Cardiac muscle cell (in vitro differentiated cells and primary cell): ENCODE measurements around the gene KRT8. TPM values are rescaled to one million over a fixed set of nuclear protein-coding genes. Genes with fewer than 3 reads are reported as not detected.
A peak's percentile ranks its signal among the peaks of the same experiment; 100 is the strongest.

Experiments
- DNase-seq, 2 donors: peaks; one replicate each; pipeline versions ENCODE4 v3.0.0 to v3.0.0-alpha.2; 2010 to 2017; ENCODE audit warnings: low read depth in 1 of 2, low spot score in 1 of 2
- H3K27ac ChIP-seq: fragments of 200-600 bp; sonication (generic); 2 replicates; pipeline ENCODE4 v1.5.1; 2016
- H3K27me3 ChIP-seq: fragments of 200-600 bp; sonication (generic); 2 replicates; pipeline ENCODE4 v1.6.0; 2016; ENCODE audit warnings: control low read depth
- H3K36me3 ChIP-seq: fragments of 200-600 bp; sonication (generic); 2 replicates; pipeline ENCODE4 v1.5.1; 2016; ENCODE audit warnings: control low read depth
- H3K4me1 ChIP-seq: fragments of 200-600 bp; sonication (generic); 2 replicates; pipeline ENCODE4 v1.8.1; 2017; ENCODE audit warnings: low read depth, mild to moderate bottlenecking, mixed run types
- H3K4me3 ChIP-seq: fragments of 200-600 bp; sonication (generic); 2 replicates; pipeline ENCODE4 v1.5.1; 2016; ENCODE audit warnings: mild to moderate bottlenecking
- H3K9me3 ChIP-seq: fragments of 200-600 bp; sonication (generic); 2 replicates; pipeline ENCODE4 v1.5.1; 2017; ENCODE audit warnings: low read depth, mild to moderate bottlenecking, control low read depth
- polyA plus RNA-seq: library from polyadenylated mRNA; unstranded; fragments of >200 nt; fragmentation: Nextera tagmentation; extraction: Ambion mirVana; gene quantifications from 2 replicates; pipeline ENCODE4 v1.2.1, GENCODE V29; 2016
- total RNA-seq: library from RNA; depleted of rRNA; stranded (reverse); fragments of >200 nt; gene quantifications from 2 replicates; pipeline ENCODE4 v1.2.3, GENCODE V29; 2016
- TF ChIP-seq, protein P1 (sequence below): IDR thresholded peaks from 2 replicates; pipeline ENCODE4 v1.5.1; 2012; ENCODE audit warnings: low read depth, mild to moderate bottlenecking, low read length

The KRT8 gene
- total and polyA plus RNA-seq, 2 experiments from 2014 or later: 480 to 1,480 TPM

- H3K27ac ChIP-seq: peak overlapping the region; percentile 99
Observed at GRCh38 chr12:52945389-52946232, 40.7 kb upstream of the KRT8 start.

DNA sequence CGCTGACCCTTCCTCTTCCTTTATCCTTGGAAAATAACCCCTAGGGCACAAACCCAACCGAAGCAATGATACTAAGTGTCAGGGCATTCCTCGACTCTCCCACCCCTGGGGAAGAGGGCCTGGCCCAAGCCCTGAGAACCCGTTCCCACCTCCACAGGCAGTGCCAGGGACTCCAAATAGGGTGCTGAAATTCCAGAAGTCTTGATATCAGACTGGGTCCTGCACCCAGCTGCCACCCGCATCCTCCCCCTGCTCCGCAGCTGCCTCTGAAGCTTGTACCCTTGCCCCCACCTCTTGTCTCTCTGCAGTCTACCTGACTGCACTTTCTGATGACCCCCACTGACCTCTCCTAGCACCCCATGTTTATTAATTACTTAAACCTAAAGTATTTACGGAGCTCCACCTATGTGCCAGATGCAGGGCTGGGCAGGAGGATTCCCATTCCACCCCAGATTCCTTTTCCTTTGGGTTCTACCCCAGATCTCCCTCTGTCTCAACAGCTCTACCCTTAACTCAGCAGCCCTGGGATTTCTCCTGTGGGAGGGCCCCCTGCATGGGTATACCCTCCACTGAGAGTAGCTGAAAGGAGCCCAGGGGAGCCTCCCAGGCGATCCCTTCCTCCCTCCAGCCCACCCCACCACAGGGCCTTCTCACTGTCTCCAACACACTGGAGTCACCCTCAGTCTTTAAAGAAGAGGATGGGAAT is 40.0 kb upstream of the KRT8 start:
- no peak overlapping the region for H3K4me3 ChIP-seq
- peak overlapping the region; percentile 99 for H3K27ac ChIP-seq
- no peaks in the 10 kb centered on the region for H3K27me3 ChIP-seq
- no peaks in the 10 kb centered on the region for H3K36me3 ChIP-seq
- DNase-seq: no peak
- H3K9me3 ChIP-seq: no peaks in the 10 kb centered on the region
- TF ChIP-seq, protein P1, sequence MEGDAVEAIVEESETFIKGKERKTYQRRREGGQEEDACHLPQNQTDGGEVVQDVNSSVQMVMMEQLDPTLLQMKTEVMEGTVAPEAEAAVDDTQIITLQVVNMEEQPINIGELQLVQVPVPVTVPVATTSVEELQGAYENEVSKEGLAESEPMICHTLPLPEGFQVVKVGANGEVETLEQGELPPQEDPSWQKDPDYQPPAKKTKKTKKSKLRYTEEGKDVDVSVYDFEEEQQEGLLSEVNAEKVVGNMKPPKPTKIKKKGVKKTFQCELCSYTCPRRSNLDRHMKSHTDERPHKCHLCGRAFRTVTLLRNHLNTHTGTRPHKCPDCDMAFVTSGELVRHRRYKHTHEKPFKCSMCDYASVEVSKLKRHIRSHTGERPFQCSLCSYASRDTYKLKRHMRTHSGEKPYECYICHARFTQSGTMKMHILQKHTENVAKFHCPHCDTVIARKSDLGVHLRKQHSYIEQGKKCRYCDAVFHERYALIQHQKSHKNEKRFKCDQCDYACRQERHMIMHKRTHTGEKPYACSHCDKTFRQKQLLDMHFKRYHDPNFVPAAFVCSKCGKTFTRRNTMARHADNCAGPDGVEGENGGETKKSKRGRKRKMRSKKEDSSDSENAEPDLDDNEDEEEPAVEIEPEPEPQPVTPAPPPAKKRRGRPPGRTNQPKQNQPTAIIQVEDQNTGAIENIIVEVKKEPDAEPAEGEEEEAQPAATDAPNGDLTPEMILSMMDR: no peak
- H3K4me1 ChIP-seq: peaks cover 40% of the 10 kb centered on the region

More at GRCh38 chr12:52945389-52946232, 40.7 kb upstream of the KRT8 start:
- DNase-seq: peak; percentile 85 to 86
- Histone ChIP-seq H3K36me3 (peaks cover 2% of the 10 kb centered on the region), H3K4me3 (no peak overlapping the region), H3K9me3 (no peaks in the 10 kb centered on the region), H3K27me3 (no peaks in the 10 kb centered on the region), H3K4me1 (peaks cover 46% of the 10 kb centered on the region)
- TF ChIP-seq, protein P1: no peak

- Histone ChIP-seq H3K27ac (peak overlapping the region; percentile 3), H3K36me3 (no peaks in the 10 kb centered on the region), H3K27me3 (no peaks in the 10 kb centered on the region), H3K9me3 (no peaks in the 10 kb centered on the region), H3K4me1 (peaks cover 40% of the 10 kb centered on the region), H3K4me3 (no peak overlapping the region)
- TF ChIP-seq, protein P1: no peak
- no peak for DNase-seq
Observed at GRCh38 chr12:52942901-52943181, 38.0 kb upstream of the KRT8 start.

- DNase-seq: no peak
- Histone ChIP-seq H3K36me3 (no peaks in the 10 kb centered on the region), H3K27ac (peak overlapping the region; percentile 3), H3K4me3 (no peak overlapping the region), H3K27me3 (no peaks in the 10 kb centered on the region), H3K4me1 (peaks cover 40% of the 10 kb centered on the region), H3K9me3 (no peaks in the 10 kb centered on the region)
- TF ChIP-seq, protein P1: no peak
Observed at GRCh38 chr12:52942066-52942900, 37.4 kb upstream of the KRT8 start.

- no peak for DNase-seq
Observed at GRCh38 chr12:52929538-52929937, 24.7 kb upstream of the KRT8 start.

More at GRCh38 chr12:52929538-52929937, 24.7 kb upstream of the KRT8 start:
- TF ChIP-seq, protein P1: no peak
- Histone ChIP-seq H3K9me3 (no peaks in the 10 kb centered on the region), H3K27me3 (no peaks in the 10 kb centered on the region), H3K4me3 (no peak overlapping the region), H3K36me3 (no peaks in the 10 kb centered on the region), H3K27ac (no peak overlapping the region), H3K4me1 (peaks cover 29% of the 10 kb centered on the region)
